GOT3 (cell line): ENCODE data around the gene EML5.
"Not testable (repeated sequence)": the region's sequence is repeated elsewhere in the genome, so short reads cannot be mapped to it uniquely, and the experiment has no call there.

ENCODE experiments used
- DNase-seq: peaks from one replicate; lab custom pipeline; 2025; ENCODE audit warnings: mixed read lengths; lab: John Stamatoyannopoulos, UW

Gene EML5

DNA sequence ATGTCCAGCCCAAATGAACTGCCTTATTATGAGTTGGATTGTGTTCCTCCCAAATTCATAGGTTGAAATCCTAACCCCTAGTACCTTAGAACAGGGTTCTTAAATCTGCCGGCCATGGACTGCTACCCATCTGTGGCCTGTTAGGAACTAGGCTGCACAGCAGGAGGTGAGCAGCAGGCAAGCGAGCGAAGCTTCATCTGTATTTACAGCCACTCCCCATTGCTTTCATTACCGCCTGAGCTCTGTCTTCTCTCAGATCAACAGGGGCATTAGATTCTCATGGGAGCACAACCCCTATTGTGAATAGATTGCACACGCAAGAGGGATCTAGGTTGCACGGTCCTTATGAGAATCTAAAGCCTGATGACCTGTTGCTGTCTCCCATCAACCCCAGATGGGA, 9.8 kb upstream of the EML5 start:
- DNase-seq, result no peak

DNA sequence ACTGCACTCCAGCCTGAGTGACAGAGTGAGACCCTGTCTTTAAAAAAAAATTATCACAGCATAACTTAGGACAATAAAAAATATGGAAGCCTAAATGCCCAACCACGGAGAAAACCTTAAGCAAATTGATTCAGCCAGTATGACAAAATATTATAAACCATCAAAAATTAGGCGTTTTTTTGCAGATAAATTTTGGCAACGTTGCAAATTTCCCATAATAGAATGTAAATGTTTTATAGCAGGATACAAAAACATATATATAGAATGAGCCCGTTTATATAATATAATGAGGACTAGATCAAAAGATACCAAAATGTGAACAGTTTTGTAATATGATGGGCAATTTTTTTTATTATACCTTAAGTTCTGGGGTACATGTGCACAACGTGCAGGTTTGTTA, 6.8 kb upstream of the EML5 start:
- DNase-seq, result no peak

DNA sequence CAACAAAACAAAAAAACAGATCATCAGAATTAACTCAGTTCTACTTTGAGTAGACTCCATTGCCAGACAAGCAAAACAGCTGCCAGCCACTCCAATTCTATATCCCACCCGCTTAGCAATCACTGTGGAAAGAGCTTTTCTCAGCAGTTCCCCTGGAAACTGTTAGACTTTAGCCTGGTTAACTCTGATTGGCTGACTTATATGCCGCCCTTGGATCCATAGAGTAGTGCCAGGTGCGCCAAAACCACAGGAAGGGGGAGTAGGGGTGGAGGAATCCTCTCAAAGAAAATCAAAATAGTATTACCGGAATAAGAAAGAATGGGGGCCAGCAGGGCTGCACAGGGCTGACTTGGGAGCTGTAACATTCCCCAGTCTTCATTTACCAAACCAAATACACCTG, 5.4 kb upstream of the EML5 start:
- no peak for DNase-seq

DNA sequence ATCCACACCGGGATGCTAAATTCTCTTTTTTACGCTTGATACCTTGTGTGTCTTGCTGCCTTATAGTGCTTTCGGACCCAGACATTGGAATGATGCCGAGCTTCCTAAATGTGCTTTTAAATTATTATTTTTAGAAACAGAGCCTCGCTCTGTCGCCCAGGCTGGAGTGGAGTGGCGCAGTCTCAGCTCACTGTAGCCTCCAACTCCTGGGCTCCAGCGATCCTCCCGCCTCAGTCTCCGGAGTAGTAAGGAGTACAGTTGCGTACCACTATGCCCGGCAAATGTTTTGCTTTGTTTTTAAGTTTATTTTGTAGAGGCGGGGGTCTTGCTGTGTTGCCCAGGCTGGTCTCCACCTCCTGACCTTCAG, 489 bp upstream of the EML5 start:
- DNase-seq, result no peak

DNA sequence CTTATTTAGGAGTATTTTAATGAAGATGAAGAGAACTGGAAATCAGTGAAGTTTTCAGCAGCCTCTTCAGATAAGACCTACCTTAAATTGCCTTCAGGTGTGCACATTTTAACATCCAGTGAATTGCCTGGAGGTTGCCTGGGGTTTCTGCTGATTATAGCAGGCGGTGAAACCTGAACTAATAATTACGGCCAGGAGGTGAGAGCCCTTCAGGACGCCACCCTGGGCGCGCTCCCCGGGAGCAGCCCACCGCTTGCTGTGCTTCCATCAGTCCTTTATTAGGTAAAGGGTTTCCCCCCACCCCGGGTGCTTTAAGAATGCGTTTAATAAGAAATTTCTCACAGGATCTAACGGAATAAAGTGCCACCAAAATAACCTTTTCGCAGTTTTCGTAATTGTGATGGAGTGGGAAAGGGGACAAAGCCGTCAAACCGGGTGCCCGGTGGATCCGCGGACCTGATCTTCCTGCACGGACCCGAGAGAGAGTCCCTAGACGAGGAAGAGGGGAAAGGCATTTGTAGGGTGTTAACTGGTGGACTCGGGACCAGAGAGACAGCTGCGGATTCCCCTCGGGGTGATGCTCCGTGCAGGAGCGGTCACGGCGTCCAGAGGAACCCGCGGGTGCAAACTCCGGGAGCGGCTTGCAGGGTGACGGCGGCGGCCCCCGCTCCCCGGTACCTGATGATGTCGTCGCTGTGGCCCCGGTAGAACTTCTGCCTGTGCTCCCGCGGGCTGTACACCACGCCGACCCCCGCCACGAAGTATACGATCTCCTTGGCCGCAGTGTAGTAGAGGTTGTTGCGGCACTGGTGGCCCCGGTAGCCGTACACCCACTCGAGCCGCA, 902 bp downstream of the EML5 start:
- no peak for DNase-seq

DNA sequence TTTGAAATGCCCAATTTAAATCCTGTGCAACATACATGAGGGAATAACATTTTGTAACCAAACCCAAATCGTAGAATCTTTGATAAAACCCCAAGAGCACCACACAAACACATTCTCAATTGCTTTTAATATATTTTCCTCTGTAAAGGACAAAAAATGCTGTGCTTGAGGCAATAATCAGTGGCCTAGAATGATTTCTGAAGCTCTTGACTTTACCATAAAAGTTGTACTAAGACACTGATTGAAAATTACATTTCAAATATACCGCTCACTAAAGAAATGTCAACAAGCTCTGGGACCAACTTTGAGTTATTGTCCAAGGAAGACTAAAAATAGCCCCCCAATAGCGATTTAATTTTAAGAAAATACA, 1.5 kb downstream of the EML5 start:
- no peak for DNase-seq

DNA sequence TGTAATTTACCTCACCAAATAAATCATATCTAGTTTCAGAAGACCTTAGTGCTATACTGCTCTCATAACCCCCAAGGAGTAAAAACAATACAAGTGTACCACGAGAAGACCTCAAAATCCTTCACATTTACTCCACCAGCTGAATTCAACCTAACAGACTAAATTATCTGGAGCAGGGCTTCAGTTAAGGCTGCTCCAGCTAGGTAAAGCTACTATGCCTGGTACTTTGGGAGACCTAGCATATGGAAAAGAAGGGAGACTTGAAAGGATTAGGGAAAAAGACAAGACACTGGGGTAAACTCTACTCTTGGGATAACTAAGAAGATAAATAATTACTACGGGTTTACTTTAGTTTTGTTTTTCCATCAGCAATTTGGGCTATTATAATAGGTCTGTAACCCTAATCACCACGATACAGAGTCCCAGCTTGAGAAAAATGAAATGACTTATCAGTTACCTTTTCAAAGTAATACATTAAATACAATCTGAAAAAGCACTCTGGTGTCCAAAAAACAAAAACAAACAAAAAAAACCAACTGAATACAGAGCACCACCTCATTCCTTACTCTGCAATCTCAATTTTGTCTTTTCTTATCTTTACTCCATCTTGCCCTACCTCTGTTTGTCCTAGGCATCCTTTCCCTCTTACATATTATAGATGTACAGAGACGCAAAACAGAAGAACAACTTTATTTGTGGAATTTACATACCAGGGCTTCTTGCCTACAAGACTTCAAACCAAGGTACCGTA, 2.1 kb downstream of the EML5 start:
- no peak for DNase-seq

DNA sequence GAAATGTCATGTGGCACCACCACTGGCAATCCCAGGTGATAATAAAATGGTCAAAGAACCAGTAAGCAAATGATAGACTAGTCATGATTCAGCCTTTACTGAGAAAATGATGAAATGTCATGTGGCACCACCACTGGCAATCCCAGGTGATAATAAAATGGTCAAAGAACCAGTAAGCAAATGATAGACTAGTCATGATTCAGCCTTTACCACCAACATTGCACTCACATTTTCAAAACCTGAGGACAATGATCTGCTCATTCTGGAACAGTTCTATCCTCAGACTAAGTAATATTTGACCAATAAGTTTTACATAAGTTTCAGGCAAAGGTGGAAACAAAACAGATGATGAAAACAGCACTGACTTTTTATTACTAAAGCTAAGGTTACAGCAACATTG, 3.2 kb downstream of the EML5 start:
- DNase-seq, result not testable (repeated sequence)

DNA sequence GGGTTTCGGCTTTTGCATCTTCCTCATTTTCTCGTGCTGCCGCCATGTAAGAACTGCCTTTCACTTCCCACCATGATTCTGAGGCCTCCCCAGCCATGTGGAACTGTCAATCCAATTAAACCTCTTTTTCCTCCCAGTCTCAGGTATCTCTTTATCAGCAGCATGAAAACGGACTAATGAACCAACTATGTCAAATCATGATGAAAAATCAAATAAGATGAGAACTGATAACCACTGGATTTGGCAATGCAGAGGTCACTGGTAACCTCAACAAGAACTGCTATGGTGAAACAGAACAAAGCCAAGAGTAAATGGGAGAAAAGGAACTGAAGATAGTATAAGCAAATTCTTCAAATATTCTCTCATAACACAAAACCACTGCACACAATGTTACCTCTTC, 6.0 kb downstream of the EML5 start:
- no peak for DNase-seq

DNA sequence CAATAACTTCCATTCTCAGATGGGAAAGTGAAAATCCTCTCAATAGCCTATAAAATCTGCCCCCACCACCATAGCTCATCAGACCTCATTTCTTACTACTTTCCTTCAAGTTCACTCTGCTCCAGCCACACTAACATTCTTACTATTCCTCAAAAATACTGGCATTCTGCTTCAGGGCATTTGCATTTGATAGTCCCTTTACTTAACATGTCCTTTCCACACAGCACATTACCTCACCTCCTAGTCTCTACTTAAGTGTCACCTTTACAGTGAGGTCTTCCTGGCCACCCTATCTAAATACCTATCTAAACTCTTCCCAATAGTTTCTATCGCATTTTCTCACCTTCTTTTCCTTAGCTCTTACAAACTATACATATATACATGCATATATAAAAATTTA, 6.8 kb downstream of the EML5 start:
- DNase-seq, result no peak

DNA sequence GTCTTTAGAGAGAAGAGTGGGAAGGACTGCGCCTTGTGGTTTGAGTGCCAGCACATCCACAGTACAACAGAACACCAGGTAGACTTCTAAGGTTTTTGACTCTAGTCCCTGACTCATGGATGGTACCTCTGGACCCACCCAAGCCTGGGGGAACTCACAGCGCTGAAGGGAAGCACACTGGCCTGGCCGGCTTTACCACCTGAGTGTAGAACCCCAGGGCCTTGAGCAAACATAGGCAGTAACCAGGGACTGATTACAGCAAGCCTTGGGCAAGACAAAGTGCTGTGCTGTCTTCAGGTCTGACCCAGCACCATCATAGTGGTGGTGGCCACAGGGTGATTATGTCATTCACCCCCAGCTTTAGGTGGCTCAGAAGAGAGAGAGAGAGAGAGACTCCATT, 17.2 kb downstream of the EML5 start:
- DNase-seq, result no peak

DNA sequence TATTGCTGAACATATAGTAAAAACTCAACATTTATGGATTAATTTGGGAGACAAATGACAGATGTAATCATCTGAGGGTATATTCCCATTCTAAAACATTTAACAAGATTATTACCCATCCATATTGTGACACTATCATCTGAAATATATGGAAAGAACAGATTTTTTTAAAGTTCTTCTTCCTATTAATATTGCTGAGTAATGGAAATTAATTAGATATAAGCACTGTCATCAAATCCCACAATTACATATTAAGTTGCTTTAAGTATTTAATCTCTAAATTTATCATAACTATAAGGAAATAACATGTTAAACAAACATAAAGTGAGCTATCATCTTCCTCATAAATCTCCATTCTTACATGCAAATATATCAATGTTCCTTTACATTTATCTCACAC, 22.0 kb downstream of the EML5 start:
- DNase-seq, result no peak

DNA sequence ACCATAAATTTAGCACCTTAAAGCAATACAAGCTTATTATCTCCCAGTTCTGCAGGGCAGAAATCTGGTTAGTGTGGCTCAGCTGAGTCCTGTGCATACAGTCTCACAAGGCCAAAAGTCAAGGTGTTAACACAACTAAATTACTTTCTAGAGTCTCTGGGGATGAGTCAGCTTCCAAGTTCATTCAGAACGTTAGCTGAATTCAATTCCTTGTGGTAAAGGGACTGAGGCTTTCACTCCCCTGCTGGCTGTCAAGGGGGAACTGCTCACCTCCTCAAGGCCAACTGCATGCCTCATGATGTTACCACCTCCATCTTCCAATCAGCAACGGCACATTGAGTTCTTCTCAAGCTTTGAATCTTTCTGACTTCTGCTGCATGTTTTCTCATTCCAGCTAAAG, 27.6 kb downstream of the EML5 start:
- DNase-seq, result no peak

DNA sequence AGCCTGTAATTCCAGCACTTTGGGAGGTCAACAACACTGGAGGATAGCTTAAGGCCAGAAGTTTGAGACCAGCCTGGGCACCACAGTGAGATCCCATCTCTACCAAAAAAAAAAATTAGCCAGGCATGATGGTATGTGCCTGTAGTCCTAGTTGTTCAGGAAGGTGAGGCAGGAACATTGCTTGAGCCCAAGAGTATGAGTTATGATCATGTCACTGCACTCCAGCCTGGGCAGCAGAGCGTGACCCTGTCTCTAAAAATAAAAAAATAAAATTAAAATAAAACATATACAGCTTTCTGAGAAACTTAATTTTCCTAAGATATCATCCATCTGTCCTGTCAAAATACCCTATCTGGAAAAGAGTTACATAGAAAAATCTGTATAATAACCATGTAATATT, 38.9 kb downstream of the EML5 start:
- no peak for DNase-seq

DNA sequence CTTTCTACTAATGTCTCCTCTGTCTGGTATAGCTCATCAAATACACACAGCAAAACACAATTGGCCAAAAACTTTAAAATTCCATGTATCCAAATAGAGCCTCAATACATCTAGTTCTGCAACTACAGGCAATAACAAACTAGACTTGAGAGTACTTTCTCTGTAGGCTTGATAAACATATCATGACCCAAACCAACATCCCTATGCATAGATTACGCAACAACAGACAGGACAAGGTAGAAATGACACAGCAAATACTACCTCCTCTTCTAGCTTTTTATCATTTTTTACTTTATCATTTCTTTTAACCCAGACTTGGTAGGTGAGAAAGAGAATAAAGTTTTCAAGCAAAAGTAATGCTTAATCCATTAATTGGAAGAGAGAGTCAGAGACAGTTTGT, 41.8 kb downstream of the EML5 start:
- DNase-seq, result no peak

DNA sequence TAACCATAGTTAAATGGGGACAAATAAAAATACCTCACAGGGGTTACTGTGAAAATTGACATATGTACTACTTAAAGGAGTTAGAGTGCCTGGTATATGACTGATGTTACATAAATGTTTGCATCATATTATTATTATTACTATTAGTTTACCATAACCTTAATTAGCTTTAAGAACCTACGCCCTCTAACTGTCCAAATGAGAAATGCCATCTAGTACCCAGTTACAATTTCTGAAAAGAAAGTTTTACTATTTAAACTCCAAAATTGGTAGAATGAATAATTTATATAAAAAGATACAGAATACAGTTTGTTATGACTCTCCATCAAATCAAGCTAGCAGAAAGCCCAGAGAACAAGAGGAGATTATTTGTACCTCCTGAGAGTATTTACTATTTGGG, 42.3 kb downstream of the EML5 start:
- no peak for DNase-seq

DNA sequence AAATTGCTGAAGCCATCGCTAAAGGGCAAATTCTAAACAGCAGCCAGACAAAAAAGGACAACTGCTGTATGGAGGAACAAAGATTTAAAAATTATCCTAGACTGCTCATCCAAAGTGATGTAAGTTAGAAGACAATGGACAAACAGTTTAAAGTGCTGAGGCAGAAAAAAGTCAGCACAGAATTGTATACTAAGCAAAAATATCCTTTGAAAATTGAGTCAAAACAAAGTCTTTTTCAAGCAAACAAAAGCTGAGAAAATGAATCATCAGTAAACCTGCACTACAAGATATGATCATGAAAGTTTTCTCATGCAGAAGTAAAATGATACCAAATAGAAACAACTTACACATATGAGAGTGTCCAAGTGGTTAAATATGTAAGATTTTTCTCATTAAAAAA, 43.6 kb downstream of the EML5 start:
- no peak for DNase-seq

DNA sequence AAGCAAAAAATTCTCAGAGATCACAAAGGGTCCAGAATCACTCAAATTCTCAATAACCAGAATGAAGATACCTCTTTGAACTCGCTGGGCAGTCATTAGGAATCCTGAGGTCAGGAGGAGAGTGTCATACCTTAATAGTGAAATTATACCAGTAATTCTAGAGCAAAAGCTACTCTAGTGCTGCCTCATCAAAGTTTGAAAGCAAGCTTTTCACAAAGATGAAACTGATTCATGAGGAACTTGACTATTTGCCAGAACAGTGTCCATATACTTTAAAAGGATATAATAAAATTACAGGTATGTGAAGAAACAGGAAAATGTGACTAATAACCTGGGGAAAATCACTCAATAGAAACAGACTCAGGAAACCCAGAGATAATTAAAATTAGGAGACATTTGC, 44.5 kb downstream of the EML5 start:
- DNase-seq, result no peak

DNA sequence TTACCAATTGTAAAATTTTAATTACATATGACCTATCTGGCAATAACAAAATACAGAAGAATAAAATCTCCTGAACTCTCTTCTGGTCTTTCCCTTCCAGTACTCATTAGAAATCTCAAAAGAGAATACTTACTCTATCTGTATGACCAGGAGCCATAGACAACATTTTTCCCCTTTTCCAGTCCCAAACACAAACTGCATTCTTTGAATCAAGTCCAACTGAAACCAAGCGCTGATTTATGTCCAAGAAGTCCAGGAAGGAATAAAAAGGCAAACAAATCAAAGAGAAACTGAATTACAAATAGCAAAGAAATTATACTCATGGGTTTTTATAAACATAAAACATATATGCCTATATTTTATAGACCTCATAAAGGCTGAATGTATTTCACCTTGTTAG, 46.7 kb downstream of the EML5 start:
- no peak for DNase-seq

DNA sequence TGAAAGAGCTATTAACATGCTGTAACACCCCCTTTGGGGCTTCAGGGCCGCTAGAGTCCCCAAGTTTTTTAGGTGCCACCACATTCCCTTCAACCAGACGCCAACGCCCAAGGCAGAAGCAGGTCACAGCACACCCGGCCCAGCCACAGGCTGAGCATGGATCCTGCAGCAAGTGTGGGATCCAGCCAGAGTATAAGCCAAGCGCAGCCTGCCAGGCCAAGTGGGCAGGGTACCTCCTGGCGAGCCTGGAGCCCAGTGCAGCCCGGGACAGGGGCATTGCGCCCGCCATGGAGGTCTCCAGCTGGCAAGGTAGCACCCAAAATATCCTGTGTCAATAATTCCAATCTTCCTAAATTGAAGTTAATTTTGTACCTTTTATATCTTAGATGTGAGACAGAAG, 55.5 kb downstream of the EML5 start:
- DNase-seq, result no peak

DNA sequence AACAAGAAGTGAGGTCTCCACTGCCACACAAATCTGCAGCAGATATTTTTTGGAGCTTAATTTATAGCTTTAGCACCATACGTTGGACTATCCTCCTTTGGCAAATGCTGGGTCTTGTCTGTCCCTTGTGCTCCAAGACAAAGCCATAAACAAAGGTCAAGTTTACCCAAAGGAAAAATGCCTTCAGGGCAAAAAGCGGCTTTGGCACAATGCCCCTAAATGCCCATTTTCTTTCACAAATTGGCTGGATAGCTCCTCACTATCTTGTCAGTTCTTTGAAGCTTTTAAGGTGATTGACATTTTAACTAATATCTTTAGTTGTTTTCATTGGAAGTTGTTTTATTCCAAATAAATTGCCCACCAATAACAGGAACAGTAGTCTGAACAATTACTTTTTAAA, 59.6 kb downstream of the EML5 start:
- DNase-seq, result no peak

DNA sequence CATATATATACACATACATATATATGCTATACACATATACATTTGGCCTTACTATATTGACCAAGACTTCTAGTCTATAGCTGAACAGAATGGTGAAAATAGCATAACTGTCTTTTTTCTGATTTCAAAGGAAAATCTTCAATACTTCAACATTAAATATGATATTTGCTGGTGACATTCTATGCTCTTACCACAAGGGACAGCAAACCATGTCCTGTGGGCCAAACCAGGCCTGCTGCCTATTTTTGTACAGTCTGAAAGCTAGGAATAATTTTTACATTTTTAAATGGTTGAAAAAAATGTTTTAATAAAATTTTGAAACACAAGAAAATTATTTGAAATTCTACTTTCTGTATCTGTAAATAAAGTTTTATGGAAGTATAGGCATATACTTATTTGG, 63.6 kb downstream of the EML5 start:
- no peak for DNase-seq

DNA sequence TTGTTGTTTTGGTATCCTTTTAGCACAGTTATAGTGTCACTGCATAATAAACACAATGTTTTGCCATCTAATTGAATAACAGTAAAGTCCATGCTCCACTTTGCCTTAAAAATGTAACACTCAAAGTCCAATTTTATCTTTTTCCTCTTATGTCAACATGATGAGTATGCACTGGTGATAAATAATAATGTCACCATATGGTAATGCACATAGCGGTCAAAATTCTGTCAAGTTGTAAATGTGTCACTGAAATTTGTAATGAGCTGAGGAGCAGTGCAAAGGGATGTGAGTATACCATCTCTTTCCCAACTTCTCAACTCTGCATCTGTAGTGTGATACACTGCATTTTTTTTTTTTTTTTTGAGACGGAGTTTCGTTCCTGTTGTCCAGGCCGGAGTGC, 65.7 kb downstream of the EML5 start:
- DNase-seq, result no peak

DNA sequence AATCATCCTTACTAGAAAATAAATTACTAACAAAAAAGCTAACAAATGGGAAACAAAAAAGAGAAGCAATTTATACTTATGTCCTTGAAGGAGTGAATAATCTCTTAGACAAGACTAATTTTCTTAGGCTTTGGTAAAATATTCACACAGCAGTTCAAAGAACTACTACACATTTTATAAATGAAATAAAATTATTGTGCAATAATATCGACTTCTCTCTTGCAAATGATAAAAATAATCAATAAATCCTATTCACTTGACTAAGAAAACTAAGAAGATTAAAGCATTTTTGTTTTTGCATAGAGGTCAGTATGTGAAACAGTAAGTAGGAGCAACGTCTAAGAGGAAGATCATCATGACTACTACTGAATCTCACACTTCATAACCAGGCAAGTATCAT, 82.0 kb downstream of the EML5 start:
- DNase-seq, result no peak
